ENCODE results near the gene GPR157.

- TF ChIP-seq CTCF (IDR thresholded peaks at IDR 0.05): no peak
- no peak for TF ChIP-seq EZH2phosphoT487 (IDR thresholded peaks at IDR 0.05)
These were observed 66.9 kb downstream of the GPR157 start for GRCh38 chr1:9062021-9062471.
